Uterus (tissue), 2 donors: ENCODE results near the gene CEACAM5.

Source experiments
- CTCF ChIP-seq, 4 experiments: fragments of 200-600 bp in 2 of 4; fragments of 450-650 bp in 2 of 4; sonication (generic) in 2 of 4; IDR thresholded peaks; one replicate each; pipeline ENCODE4 v1.5.1; 2016 to 2019; ENCODE audit warnings: antibody characterized with exemption in 4 of 4, mild to moderate bottlenecking in 2 of 4, moderate library complexity in 1 of 4
- POLR2A ChIP-seq, 2 donors: fragments of 450-650 bp; IDR thresholded peaks; one replicate each; pipeline ENCODE4 v1.6.1; 2016; ENCODE audit warnings: antibody characterized with exemption in 2 of 2, mild to moderate bottlenecking in 1 of 2, moderate library complexity in 1 of 2

- TF ChIP-seq CTCF (IDR thresholded peaks at IDR 0.05): no peak
- TF ChIP-seq POLR2A (IDR thresholded peaks at IDR 0.05): no peak
Observed at GRCh38 chr19:41690801-41691065, 17.7 kb upstream of the CEACAM5 start.
